Neural progenitor cell (in vitro differentiated cells): ENCODE data around the gene CYP3A4.

ENCODE experiments used
- EZH2 ChIP-seq: fragments of 200-600 bp; sonication (generic); IDR thresholded peaks from 2 replicates; pipeline ENCODE4 v1.6.1; 2017; ENCODE audit warnings: antibody characterized with exemption, mild to moderate bottlenecking, moderate library complexity
- EZH2phosphoT487 ChIP-seq: fragments of 200-600 bp; sonication (generic); IDR thresholded peaks from 2 replicates; pipeline ENCODE4 v1.6.1; 2017; ENCODE audit warnings: antibody characterized with exemption
- TF ChIP-seq, protein P1 (sequence below): fragments of 200-600 bp; sonication (generic); IDR thresholded peaks from 2 replicates; pipeline ENCODE4 v1.5.1; 2017; ENCODE audit warnings: antibody characterized with exemption, mild to moderate bottlenecking

DNA sequence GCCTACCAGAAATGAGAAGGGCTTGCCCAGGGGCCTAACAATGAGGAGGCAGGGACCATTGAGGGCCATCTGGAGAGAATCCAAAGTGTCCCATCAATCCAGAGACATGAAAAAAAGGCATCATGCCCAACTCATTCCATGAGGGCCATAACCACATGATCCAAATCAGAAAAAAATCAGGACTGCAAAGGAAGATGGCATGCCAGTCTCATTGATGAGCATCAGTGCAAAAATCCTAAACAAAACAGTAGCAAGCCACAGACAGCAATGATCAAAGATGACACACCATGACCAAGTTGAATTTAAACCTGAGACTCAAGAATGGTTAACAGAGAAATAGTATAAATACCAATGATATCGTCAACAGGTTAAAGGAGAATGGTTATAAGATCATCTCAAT is 7.0 kb upstream of the CYP3A4 start:
- TF ChIP-seq, protein P1, sequence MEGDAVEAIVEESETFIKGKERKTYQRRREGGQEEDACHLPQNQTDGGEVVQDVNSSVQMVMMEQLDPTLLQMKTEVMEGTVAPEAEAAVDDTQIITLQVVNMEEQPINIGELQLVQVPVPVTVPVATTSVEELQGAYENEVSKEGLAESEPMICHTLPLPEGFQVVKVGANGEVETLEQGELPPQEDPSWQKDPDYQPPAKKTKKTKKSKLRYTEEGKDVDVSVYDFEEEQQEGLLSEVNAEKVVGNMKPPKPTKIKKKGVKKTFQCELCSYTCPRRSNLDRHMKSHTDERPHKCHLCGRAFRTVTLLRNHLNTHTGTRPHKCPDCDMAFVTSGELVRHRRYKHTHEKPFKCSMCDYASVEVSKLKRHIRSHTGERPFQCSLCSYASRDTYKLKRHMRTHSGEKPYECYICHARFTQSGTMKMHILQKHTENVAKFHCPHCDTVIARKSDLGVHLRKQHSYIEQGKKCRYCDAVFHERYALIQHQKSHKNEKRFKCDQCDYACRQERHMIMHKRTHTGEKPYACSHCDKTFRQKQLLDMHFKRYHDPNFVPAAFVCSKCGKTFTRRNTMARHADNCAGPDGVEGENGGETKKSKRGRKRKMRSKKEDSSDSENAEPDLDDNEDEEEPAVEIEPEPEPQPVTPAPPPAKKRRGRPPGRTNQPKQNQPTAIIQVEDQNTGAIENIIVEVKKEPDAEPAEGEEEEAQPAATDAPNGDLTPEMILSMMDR: no peak
- TF ChIP-seq EZH2 (no peak), EZH2phosphoT487 (no peak)
